ENCODE measurements around the gene CALML6. TPM values are rescaled to one million over a fixed set of nuclear protein-coding genes. Genes with fewer than 3 reads are reported as not detected.

The CALML6 gene
- total RNA-seq, 1 experiment from 2014 or later: 1.5 TPM

- POLR2A ChIA-PET: interaction anchor here (1.0 kb wide), 1 partner anchor 7 kb away, joined by 3 read pairs; no protein-coding TSS in a partner anchor
- CTCF ChIA-PET: interaction anchor here (1.2 kb wide), 1 partner anchor 102 kb away, joined by 3 read pairs; no protein-coding TSS in a partner anchor
- no peak overlapping the region for H3K27ac ChIP-seq (ENCODE audit: low read length)
- no TSS peak for BruUV-seq (replicated peaks)
- ATAC-seq (no peak), DNase-seq (ENCODE audit: low read depth, low spot score) (no peak)
- TF ChIP-seq REST (IDR thresholded peaks at IDR 0.05; ENCODE audit: insufficient read depth in 1 of 2, low read depth in 2 of 2, low read length in 1 of 2) (no peak), CTCF (IDR thresholded peaks at IDR 0.05) (no peak), SIN3A (IDR thresholded peaks at IDR 0.05; ENCODE audit: borderline replicate concordance, insufficient read depth, low read depth, low read length) (no peak), POLR2AphosphoS5 (IDR thresholded peaks at IDR 0.05; ENCODE audit: low read depth, low read length) (no peak), TCF7L2 (IDR thresholded peaks at IDR 0.05; ENCODE audit: low read depth, low read length) (no peak)
- no peaks in the 10 kb centered on the region for H3K36me3 ChIP-seq (ENCODE audit: control insufficient read depth, insufficient read depth, low read length)
- H3K9me3 ChIP-seq (ENCODE audit: control insufficient read depth, insufficient read depth, low read depth, low read length): no peaks in the 10 kb centered on the region
- intact Hi-C loops (cut with micrococcal nuclease; ENCODE audit: unreplicated experiment): loop anchor here (5.0 kb wide), 1 partner anchor 105 kb away; no protein-coding TSS in a partner anchor
- H3K4me3 ChIP-seq (ENCODE audit: low read depth in 2 of 2, low read length in 2 of 2): no peak overlapping the region
- in situ Hi-C loops (cut with HindIII; ENCODE audit: low pct_unique_long_range_greater_than_20kb, low sequenced_read_pairs): no loop called here
- H3K4me1 ChIP-seq (ENCODE audit: control insufficient read depth, insufficient read depth, low read length): no peaks in the 10 kb centered on the region; the same call in 1 of the 2 replicates
- H3K27me3 ChIP-seq (ENCODE audit: control insufficient read depth, insufficient read depth, low read length): no peaks in the 10 kb centered on the region
Observed at GRCh38 chr1:1941868-1942752, 27.1 kb downstream of the CALML6 start.

- H3K27me3 ChIP-seq (ENCODE audit: control insufficient read depth, insufficient read depth, low read length): no peaks in the 10 kb centered on the region
- BruUV-seq (replicated peaks): no TSS peak
- H3K4me1 ChIP-seq (ENCODE audit: control insufficient read depth, insufficient read depth, low read length): no peaks in the 10 kb centered on the region; the same call in 1 of the 2 replicates
- H3K4me3 ChIP-seq (ENCODE audit: low read depth in 2 of 2, low read length in 2 of 2): no peak overlapping the region
- POLR2A ChIA-PET: interaction anchor here (0.5 kb wide), 1 partner anchor 53 kb away, joined by 3 read pairs; no protein-coding TSS in a partner anchor
- CTCF ChIA-PET: interaction anchor here (1.1 kb wide), 1 partner anchor 102 kb away, joined by 3 read pairs; no protein-coding TSS in a partner anchor
- H3K9me3 ChIP-seq (ENCODE audit: control insufficient read depth, insufficient read depth, low read depth, low read length): no peaks in the 10 kb centered on the region
- in situ Hi-C loops (cut with HindIII; ENCODE audit: low pct_unique_long_range_greater_than_20kb, low sequenced_read_pairs): no loop called here
- ATAC-seq: peak; percentile 2; the same call in 1 of the 2 replicates
- TF ChIP-seq SIN3A (IDR thresholded peaks at IDR 0.05; ENCODE audit: borderline replicate concordance, insufficient read depth, low read depth, low read length) (no peak), POLR2AphosphoS5 (IDR thresholded peaks at IDR 0.05; ENCODE audit: low read depth, low read length) (no peak)
- H3K36me3 ChIP-seq (ENCODE audit: control insufficient read depth, insufficient read depth, low read length): no peaks in the 10 kb centered on the region
- DNase-seq (ENCODE audit: low read depth, low spot score): no peak
- intact Hi-C loops (cut with micrococcal nuclease; ENCODE audit: unreplicated experiment): loop anchor here (5.0 kb wide), 1 partner anchor 104 kb away; no protein-coding TSS in a partner anchor
- H3K27ac ChIP-seq (ENCODE audit: low read length): no peak overlapping the region
Observed at GRCh38 chr1:1942753-1943656, 27.9 kb downstream of the CALML6 start.
